ENCODE data around the gene GABBR2.

GABBR2 gene

GRCh38 chr9:98256756-98257155, 452.0 kb downstream of the GABBR2 start:
- H3K27ac ChIP-seq: peak overlapping the region; percentile 76
- TF ChIP-seq CTCF (conservative IDR thresholded peaks at IDR 0.05): no peak
- no peak for TF ChIP-seq ZFX (IDR thresholded peaks at IDR 0.05)

GRCh38 chr9:98255578-98256296, 453.0 kb downstream of the GABBR2 start, which contains the start of gene TBC1D2:
Gene TBC1D2, minus strand, starts transcription at chr9:98255649. Its CDS starts 108 bp downstream, at chr9:98255541.
- TF ChIP-seq CTCF (conservative IDR thresholded peaks at IDR 0.05) (no peak; the same call in 1 of the 2 replicates), ZFX (IDR thresholded peaks at IDR 0.05) (peak; percentile 82; the same call in 1 of the 2 replicates)
- peak within 1 kb of the TSS; percentile 76 for H3K27ac ChIP-seq

GRCh38 chr9:98255061-98255577, 453.6 kb downstream of the GABBR2 start:
- TF ChIP-seq ZFX (IDR thresholded peaks at IDR 0.05) (no peak), CTCF (conservative IDR thresholded peaks at IDR 0.05) (no peak)
- H3K27ac ChIP-seq: peak overlapping the region; percentile 76

GRCh38 chr9:98254228-98255060, 454.3 kb downstream of the GABBR2 start:
- H3K27ac ChIP-seq: no peak overlapping the region; the same call in 1 of the 2 replicates
- no peak for TF ChIP-seq ZFX (IDR thresholded peaks at IDR 0.05)
- TF ChIP-seq CTCF (conservative IDR thresholded peaks at IDR 0.05): no peak

- no peak for TF ChIP-seq CTCF (conservative IDR thresholded peaks at IDR 0.05)
- no peak for TF ChIP-seq ZFX (IDR thresholded peaks at IDR 0.05)
- H3K27ac ChIP-seq: no peak overlapping the region
These were observed 455.2 kb downstream of the GABBR2 start for GRCh38 chr9:98253565-98253964.

- H3K27ac ChIP-seq: no peak overlapping the region
- TF ChIP-seq ZFX (IDR thresholded peaks at IDR 0.05) (no peak), CTCF (conservative IDR thresholded peaks at IDR 0.05) (no peak)
These were observed 457.2 kb downstream of the GABBR2 start for GRCh38 chr9:98251551-98251950.

- no peak overlapping the region for H3K27ac ChIP-seq
- TF ChIP-seq CTCF (conservative IDR thresholded peaks at IDR 0.05) (no peak), ZFX (IDR thresholded peaks at IDR 0.05) (no peak)
These were observed 459.0 kb downstream of the GABBR2 start for GRCh38 chr9:98249771-98250170.
